Small intestine (tissue), 7 donors: Measurements from ENCODE around the gene SOX18. TPM values are rescaled to one million over a fixed set of nuclear protein-coding genes. Genes with fewer than 3 reads are reported as not detected.

Source experiments
- DNase-seq, 2 donors: peaks; one replicate each; pipeline versions ENCODE4 v3.0.0 to v3.0.0-alpha.2; 2013
- FAIRE-seq: peaks from 2 replicates; lab custom pipeline; 2012; peaks lifted over from hg19 to GRCh38; lab: Jason Lieb, UNC
- H3K27ac ChIP-seq, 3 donors: one replicate each; pipeline ENCODE4 v1.5.1; 2013; ENCODE audit warnings: low read length in 2 of 3, mild to moderate bottlenecking in 2 of 3, control low read depth in 1 of 3, inconsistent platforms in 1 of 3, low read depth in 1 of 3, moderate library complexity in 1 of 3
- H3K27me3 ChIP-seq, 3 donors: one replicate each; pipeline ENCODE4 v1.6.1; 2013; ENCODE audit warnings: low read length in 3 of 3, inconsistent platforms in 1 of 3; ENCODE audit not compliant: control insufficient read depth in 3 of 3, insufficient read depth in 3 of 3
- H3K36me3 ChIP-seq, 3 donors: one replicate each; pipeline ENCODE4 v1.6.1; 2013; ENCODE audit warnings: low read length in 3 of 3, inconsistent platforms in 1 of 3, low read depth in 1 of 3, mild to moderate bottlenecking in 1 of 3, moderate library complexity in 1 of 3; ENCODE audit not compliant: control insufficient read depth in 3 of 3, insufficient read depth in 2 of 3
- H3K4me1 ChIP-seq, 3 donors: one replicate each; pipeline ENCODE4 v1.6.1; 2013; ENCODE audit warnings: low read length in 2 of 3, inconsistent platforms in 1 of 3, low read depth in 1 of 3, mild to moderate bottlenecking in 1 of 3, moderate library complexity in 1 of 3; ENCODE audit not compliant: control insufficient read depth in 3 of 3, insufficient read depth in 2 of 3
- H3K4me3 ChIP-seq, 3 donors: one replicate each; pipeline ENCODE4 v1.5.1; 2013; ENCODE audit warnings: low read length in 3 of 3, control low read depth in 1 of 3, inconsistent platforms in 1 of 3, low read depth in 1 of 3, mild to moderate bottlenecking in 1 of 3, moderate library complexity in 1 of 3
- H3K9me3 ChIP-seq, 2 donors: one replicate each; pipeline ENCODE4 v1.6.1; 2013; ENCODE audit warnings: low read depth in 1 of 2, low read length in 1 of 2; ENCODE audit not compliant: control insufficient read depth in 2 of 2, insufficient read depth in 1 of 2
- WGBS, 3 donors: extraction: QIAGEN DNeasy Blood & Tissue Kit; methylation state at CpG; one replicate each; pipeline ENCODE4 v1.1.7; 2013; 5-methylcytosine and 5-hydroxymethylcytosine counted together
- polyA plus RNA-seq, 4 donors: library from polyadenylated mRNA; stranded (reverse) in 3 of 4; unstranded in 1 of 4; fragments of 200-250 nt in 3 of 4; fragments of 120-200 nt in 1 of 4; gene quantifications; one replicate each; pipeline versions ENCODE4 v1.2.1 to v1.2.3, GENCODE V29; 2013
- donor health status: healthy with polysubstance abuse.
- donor health status: control.
- donor health status: control.
- donor health status: Bipolar disorder and iron deficiency.
- donor health status: healthy.

The SOX18 gene
- polyA plus RNA-seq, 4 donors = 0.67 to 26.8 (median 2.9) TPM

GRCh38 chr20:64037199-64037497 is 12.3 kb downstream of the SOX18 start:
- H3K9me3 ChIP-seq = no peaks in the 10 kb centered on the region
- no peak for FAIRE-seq

GRCh38 chr20:64036346-64037198 is 12.9 kb downstream of the SOX18 start:
- H3K9me3 ChIP-seq = no peaks in the 10 kb centered on the region
- peaks cover 10 to 66% (median 23%) of the 10 kb centered on the region in 3 donors for H3K27me3 ChIP-seq
- peaks cover 0 to 13% (median 3%) of the 10 kb centered on the region in 3 donors for H3K4me1 ChIP-seq
- no peak for DNase-seq
- 47 to 58% (median 50%) methylated on average over 17 of the region's 17 CpGs for WGBS, 3 donors
- no peak for FAIRE-seq
- H3K4me3 ChIP-seq = no peak overlapping the region
- peaks cover 8 to 49% (median 18%) of the 10 kb centered on the region in 3 donors for H3K36me3 ChIP-seq
- no peak overlapping the region for H3K27ac ChIP-seq

More at GRCh38 chr20:64037199-64037497, 12.3 kb downstream of the SOX18 start:
- Histone ChIP-seq H3K36me3 (peaks cover 4 to 43% (median 14%) of the 10 kb centered on the region in 3 donors), H3K4me1 (peaks cover 0 to 14% (median 3%) of the 10 kb centered on the region in 3 donors), H3K27me3 (peaks cover 10 to 72% (median 23%) of the 10 kb centered on the region in 3 donors), H3K27ac (no peak overlapping the region), H3K4me3 (no peak overlapping the region)
- 47 to 66% (median 50%) methylated on average over 3 of the region's 3 CpGs for WGBS, 3 donors
- no peak for DNase-seq

- no peaks in the 10 kb centered on the region for H3K9me3 ChIP-seq
- DNase-seq = no peak
- no peak within 1 kb of the TSS for H3K4me3 ChIP-seq
- peaks cover 0 to 16% (median 3%) of the 10 kb centered on the region in 3 donors for H3K4me1 ChIP-seq
- peaks cover 10 to 60% (median 17%) of the 10 kb centered on the region in 3 donors for H3K27me3 ChIP-seq
- no peak for FAIRE-seq
- no peak within 1 kb of the TSS for H3K27ac ChIP-seq
- WGBS, 3 donors = 81 to 93% (median 89%) methylated on average over 9 to 10 of the region's 10 CpGs
- peaks cover 8 to 53% (median 18%) of the 10 kb centered on the region in 3 donors for H3K36me3 ChIP-seq
Measured at GRCh38 chr20:64035933-64036345, 13.5 kb downstream of the SOX18 start, which contains the start of gene C20orf204. TSS of gene C20orf204 (plus strand) at chr20:64036182. CDS start at chr20:64036324, 142 bp downstream.

- no peaks in the 10 kb centered on the region for H3K9me3 ChIP-seq
- DNase-seq = no peak
- WGBS, 3 donors = 70 to 81% (median 75%) methylated on average over 14 to 17 of the region's 17 CpGs
- H3K27ac ChIP-seq = no peak overlapping the region
- H3K36me3 ChIP-seq = peaks cover 9 to 58% (median 18%) of the 10 kb centered on the region in 3 donors
- H3K27me3 ChIP-seq = peaks cover 10 to 53% (median 11%) of the 10 kb centered on the region in 3 donors
- no peak for FAIRE-seq
- H3K4me3 ChIP-seq = no peak overlapping the region
- H3K4me1 ChIP-seq = peaks cover 0 to 22% (median 3%) of the 10 kb centered on the region in 3 donors
Measured at GRCh38 chr20:64035066-64035932, 14.1 kb downstream of the SOX18 start.

- Histone ChIP-seq H3K9me3 (no peaks in the 10 kb centered on the region), H3K27ac (no peak overlapping the region), H3K36me3 (peaks cover 18 to 70% (median 19%) of the 10 kb centered on the region in 3 donors), H3K4me3 (no peak overlapping the region), H3K27me3 (peaks cover 8 to 41% (median 10%) of the 10 kb centered on the region in 3 donors), H3K4me1 (peaks cover 0 to 23% (median 3%) of the 10 kb centered on the region in 3 donors)
- DNase-seq = no peak
- 78 to 96% (median 87%) methylated on average over 10 to 11 of the region's 11 CpGs for WGBS, 3 donors
- FAIRE-seq = no peak
Measured at GRCh38 chr20:64033981-64034493, 15.4 kb downstream of the SOX18 start.

GRCh38 chr20:64032706-64033624 is 16.5 kb downstream of the SOX18 start:
- H3K4me3 ChIP-seq = no peak overlapping the region
- H3K36me3 ChIP-seq = peaks cover 19 to 81% (median 21%) of the 10 kb centered on the region in 3 donors
- 93 to 98% (median 95%) methylated on average over 31 of the region's 31 CpGs for WGBS, 3 donors
- peaks cover 0 to 22% (median 3%) of the 10 kb centered on the region in 3 donors for H3K4me1 ChIP-seq
- no peaks in the 10 kb centered on the region for H3K9me3 ChIP-seq
- no peak for DNase-seq
- no peak overlapping the region for H3K27ac ChIP-seq
- no peak for FAIRE-seq
- peaks cover 8 to 41% (median 10%) of the 10 kb centered on the region in 3 donors for H3K27me3 ChIP-seq

GRCh38 chr20:64031822-64032314 is 17.6 kb downstream of the SOX18 start:
- peaks cover 5 to 39% (median 10%) of the 10 kb centered on the region in 3 donors for H3K27me3 ChIP-seq
- DNase-seq (no peak), FAIRE-seq (no peak)
- no peak overlapping the region for H3K27ac ChIP-seq
- 95 to 96% (median 95%) methylated on average over 19 of the region's 19 CpGs for WGBS, 3 donors
- H3K36me3 ChIP-seq = peaks cover 24 to 92% (median 32%) of the 10 kb centered on the region in 3 donors
- H3K4me1 ChIP-seq = peaks cover 0 to 20% (median 0%) of the 10 kb centered on the region in 3 donors
- H3K9me3 ChIP-seq = no peaks in the 10 kb centered on the region
- no peak overlapping the region for H3K4me3 ChIP-seq
